ENCODE data around the gene CORO2A.

Gene CORO2A

DNA sequence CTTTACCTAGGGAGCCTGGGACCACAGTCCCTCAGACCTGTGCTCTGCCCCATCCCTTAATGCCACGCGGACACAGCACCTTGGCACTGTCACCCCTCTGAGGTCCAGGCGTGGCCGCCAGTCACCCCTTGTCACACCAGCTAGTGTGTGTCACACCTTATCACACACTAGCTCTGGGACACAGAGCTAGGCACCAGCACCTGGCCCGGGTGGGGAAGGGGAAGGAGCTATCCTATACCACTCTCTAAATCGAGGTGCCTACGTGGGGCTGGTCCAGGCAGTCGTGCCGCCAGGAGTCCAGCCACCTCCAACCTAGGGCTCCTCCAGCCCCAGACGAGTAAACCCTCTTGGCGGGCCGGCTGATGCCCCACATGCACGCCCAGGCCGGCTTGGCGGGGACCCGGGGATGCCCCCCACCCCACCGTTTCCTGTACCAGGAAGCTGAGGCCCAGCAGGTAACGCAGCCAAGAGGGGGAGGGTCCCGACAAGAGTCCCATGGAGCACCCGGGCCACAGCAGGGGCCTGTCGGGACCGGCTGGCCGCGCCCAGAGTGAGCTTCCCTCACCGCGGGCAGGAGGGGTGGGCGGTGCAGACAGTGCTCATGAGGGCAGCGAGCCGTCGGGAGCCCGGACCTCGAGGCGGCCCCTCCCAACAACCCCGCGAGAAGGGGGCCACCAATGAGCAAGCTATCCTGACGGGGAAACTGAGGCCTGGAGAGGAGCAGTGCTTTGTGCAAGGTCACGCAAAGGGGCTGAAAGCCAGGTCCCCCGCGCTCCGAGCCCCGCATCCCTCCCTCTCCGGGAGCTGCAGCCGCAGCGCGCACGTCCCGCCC is 550 bp downstream of the CORO2A start (continued):
- no peak for TF ChIP-seq ZNF18 (tag by site-specific recombination; IDR thresholded peaks at IDR 0.05)
- no peak for TF ChIP-seq ZNF513 (tag by site-specific recombination; IDR thresholded peaks at IDR 0.05)
- TF ChIP-seq ZNF776 (tag by site-specific recombination; IDR thresholded peaks at IDR 0.05; ENCODE audit: borderline replicate concordance) = no peak
- peak; percentile 58 for TF ChIP-seq ZNF449 (tag by site-specific recombination; IDR thresholded peaks at IDR 0.05)
- TF ChIP-seq ZNF366 (tag by site-specific recombination; conservative IDR thresholded peaks at IDR 0.05) = no peak
- TF ChIP-seq TSHZ1 (tag by site-specific recombination; IDR thresholded peaks at IDR 0.05; ENCODE audit: borderline replicate concordance) = no peak
- TF ChIP-seq HOXA7 (CRISPR knock-in tag; IDR thresholded peaks at IDR 0.05; ENCODE audit: borderline replicate concordance) = no peak
- TF ChIP-seq BCL11A (tag by site-specific recombination; IDR thresholded peaks at IDR 0.05; ENCODE audit: low read depth) = no peak
- peak; percentile 20; the same call in 1 of the 2 replicates for TF ChIP-seq ZFHX2 (tag by site-specific recombination; conservative IDR thresholded peaks at IDR 0.05)
- no peak for TF ChIP-seq ZNF24 (tag by site-specific recombination; IDR thresholded peaks at IDR 0.05)
- TF ChIP-seq, protein P1, sequence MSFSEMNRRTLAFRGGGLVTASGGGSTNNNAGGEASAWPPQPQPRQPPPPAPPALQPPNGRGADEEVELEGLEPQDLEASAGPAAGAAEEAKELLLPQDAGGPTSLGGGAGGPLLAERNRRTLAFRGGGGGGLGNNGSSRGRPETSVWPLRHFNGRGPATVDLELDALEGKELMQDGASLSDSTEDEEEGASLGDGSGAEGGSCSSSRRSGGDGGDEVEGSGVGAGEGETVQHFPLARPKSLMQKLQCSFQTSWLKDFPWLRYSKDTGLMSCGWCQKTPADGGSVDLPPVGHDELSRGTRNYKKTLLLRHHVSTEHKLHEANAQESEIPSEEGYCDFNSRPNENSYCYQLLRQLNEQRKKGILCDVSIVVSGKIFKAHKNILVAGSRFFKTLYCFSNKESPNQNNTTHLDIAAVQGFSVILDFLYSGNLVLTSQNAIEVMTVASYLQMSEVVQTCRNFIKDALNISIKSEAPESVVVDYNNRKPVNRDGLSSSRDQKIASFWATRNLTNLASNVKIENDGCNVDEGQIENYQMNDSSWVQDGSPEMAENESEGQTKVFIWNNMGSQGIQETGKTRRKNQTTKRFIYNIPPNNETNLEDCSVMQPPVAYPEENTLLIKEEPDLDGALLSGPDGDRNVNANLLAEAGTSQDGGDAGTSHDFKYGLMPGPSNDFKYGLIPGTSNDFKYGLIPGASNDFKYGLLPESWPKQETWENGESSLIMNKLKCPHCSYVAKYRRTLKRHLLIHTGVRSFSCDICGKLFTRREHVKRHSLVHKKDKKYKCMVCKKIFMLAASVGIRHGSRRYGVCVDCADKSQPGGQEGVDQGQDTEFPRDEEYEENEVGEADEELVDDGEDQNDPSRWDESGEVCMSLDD (tag by site-specific recombination; IDR thresholded peaks at IDR 0.05) = no peak
- TF ChIP-seq, protein P2, sequence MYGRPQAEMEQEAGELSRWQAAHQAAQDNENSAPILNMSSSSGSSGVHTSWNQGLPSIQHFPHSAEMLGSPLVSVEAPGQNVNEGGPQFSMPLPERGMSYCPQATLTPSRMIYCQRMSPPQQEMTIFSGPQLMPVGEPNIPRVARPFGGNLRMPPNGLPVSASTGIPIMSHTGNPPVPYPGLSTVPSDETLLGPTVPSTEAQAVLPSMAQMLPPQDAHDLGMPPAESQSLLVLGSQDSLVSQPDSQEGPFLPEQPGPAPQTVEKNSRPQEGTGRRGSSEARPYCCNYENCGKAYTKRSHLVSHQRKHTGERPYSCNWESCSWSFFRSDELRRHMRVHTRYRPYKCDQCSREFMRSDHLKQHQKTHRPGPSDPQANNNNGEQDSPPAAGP (tag by site-specific recombination; IDR thresholded peaks at IDR 0.05) = 0 out of 2 replicates have a peak, but pooled peaks have one; percentile 21
- TF ChIP-seq, protein P3, sequence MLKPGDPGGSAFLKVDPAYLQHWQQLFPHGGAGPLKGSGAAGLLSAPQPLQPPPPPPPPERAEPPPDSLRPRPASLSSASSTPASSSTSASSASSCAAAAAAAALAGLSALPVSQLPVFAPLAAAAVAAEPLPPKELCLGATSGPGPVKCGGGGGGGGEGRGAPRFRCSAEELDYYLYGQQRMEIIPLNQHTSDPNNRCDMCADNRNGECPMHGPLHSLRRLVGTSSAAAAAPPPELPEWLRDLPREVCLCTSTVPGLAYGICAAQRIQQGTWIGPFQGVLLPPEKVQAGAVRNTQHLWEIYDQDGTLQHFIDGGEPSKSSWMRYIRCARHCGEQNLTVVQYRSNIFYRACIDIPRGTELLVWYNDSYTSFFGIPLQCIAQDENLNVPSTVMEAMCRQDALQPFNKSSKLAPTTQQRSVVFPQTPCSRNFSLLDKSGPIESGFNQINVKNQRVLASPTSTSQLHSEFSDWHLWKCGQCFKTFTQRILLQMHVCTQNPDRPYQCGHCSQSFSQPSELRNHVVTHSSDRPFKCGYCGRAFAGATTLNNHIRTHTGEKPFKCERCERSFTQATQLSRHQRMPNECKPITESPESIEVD (tag by site-specific recombination; IDR thresholded peaks at IDR 0.05) = no peak
- TF ChIP-seq ZNF529 (tag by site-specific recombination; IDR thresholded peaks at IDR 0.05; ENCODE audit: insufficient replicate concordance) = no peak
- TF ChIP-seq ZXDB (tag by site-specific recombination; IDR thresholded peaks at IDR 0.05) = no peak
- no peak for TF ChIP-seq ZNF223 (tag by site-specific recombination; IDR thresholded peaks at IDR 0.05)
- no peak for TF ChIP-seq ZNF560 (tag by site-specific recombination; IDR thresholded peaks at IDR 0.05; ENCODE audit: borderline replicate concordance)
- no peak for TF ChIP-seq ZNF596 (tag by site-specific recombination; IDR thresholded peaks at IDR 0.05)
- no peak for TF ChIP-seq ZSCAN23 (tag by site-specific recombination; IDR thresholded peaks at IDR 0.05)
- TF ChIP-seq ZFP41 (tag by site-specific recombination; IDR thresholded peaks at IDR 0.05; ENCODE audit: borderline replicate concordance) = no peak
- no peak for TF ChIP-seq ZNF555 (tag by site-specific recombination; conservative IDR thresholded peaks at IDR 0.05)
- no peak for TF ChIP-seq ZNF837 (tag by site-specific recombination; IDR thresholded peaks at IDR 0.05)
- TF ChIP-seq ZNF138 (tag by site-specific recombination; IDR thresholded peaks at IDR 0.05; ENCODE audit: borderline replicate concordance) = no peak
- peak; percentile 34; the same call in 1 of the 2 replicates for TF ChIP-seq KLF9 (tag by site-specific recombination; IDR thresholded peaks at IDR 0.05; ENCODE audit: low read depth)
- TF ChIP-seq ZNF530 (tag by site-specific recombination; IDR thresholded peaks at IDR 0.05; ENCODE audit: low read depth) = no peak
